Tibial nerve (tissue), 3 donors: ENCODE data around the gene TACR2.

ENCODE experiments used
- POLR2A ChIP-seq, 2 donors: fragments of 450-650 bp; IDR thresholded peaks; one replicate each; pipeline ENCODE4 v1.6.1; 2017; ENCODE audit warnings: antibody characterized with exemption in 2 of 2, mild to moderate bottlenecking in 2 of 2, moderate library complexity in 2 of 2
- TF ChIP-seq, protein P1 (sequence below), 5 experiments: fragments of 200-600 bp in 3 of 5; fragments of 450-650 bp in 2 of 5; sonication (generic) in 3 of 5; IDR thresholded peaks; one replicate each; pipeline ENCODE4 v1.5.1; 2016 to 2019; ENCODE audit warnings: antibody characterized with exemption in 5 of 5, mild to moderate bottlenecking in 3 of 5, moderate library complexity in 2 of 5

DNA sequence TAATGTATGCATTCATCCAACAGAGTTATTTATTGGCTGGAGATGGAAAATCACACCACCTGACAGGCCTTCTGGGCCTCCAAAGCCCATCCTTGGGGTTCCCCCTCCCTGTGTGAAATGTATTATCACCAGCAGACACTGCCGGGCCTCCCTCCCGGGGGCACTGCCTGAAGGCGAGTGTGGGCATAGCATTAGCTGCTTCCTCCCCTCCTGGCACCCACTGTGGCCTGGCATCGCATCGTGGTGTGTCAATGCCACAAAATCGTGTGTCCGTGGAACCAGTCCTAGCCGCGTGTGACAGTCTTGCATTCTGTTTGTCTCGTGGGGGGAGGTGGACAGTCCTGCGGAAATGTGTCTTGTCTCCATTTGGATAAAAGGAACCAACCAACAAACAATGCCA lies 15.3 kb downstream of the TACR2 start:
- TF ChIP-seq, protein P1, sequence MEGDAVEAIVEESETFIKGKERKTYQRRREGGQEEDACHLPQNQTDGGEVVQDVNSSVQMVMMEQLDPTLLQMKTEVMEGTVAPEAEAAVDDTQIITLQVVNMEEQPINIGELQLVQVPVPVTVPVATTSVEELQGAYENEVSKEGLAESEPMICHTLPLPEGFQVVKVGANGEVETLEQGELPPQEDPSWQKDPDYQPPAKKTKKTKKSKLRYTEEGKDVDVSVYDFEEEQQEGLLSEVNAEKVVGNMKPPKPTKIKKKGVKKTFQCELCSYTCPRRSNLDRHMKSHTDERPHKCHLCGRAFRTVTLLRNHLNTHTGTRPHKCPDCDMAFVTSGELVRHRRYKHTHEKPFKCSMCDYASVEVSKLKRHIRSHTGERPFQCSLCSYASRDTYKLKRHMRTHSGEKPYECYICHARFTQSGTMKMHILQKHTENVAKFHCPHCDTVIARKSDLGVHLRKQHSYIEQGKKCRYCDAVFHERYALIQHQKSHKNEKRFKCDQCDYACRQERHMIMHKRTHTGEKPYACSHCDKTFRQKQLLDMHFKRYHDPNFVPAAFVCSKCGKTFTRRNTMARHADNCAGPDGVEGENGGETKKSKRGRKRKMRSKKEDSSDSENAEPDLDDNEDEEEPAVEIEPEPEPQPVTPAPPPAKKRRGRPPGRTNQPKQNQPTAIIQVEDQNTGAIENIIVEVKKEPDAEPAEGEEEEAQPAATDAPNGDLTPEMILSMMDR (IDR thresholded peaks at IDR 0.05): no peak
- TF ChIP-seq POLR2A (IDR thresholded peaks at IDR 0.05): no peak
